ENCODE measurements around the gene CLEC2D.

The CLEC2D gene

DNA sequence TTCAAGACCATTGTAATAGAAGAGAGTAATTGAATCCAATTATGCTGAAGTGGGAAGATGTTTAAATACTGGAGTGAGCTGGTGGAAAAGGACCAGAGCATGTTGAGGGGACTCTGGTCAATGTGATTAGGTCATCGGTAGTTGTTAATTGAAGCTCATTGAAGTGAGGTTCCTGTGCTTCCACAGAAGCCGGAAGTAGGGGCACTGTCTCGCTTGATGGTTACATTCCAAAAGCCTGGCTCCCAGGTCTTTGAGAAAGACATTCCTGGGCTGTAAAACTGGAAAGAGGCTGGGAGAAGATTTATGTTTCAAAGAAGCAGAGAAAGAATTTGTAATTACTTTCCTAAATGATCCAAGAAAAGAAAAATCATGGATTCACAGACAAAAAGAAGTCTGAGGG lies 75.7 kb downstream of the CLEC2D start:
- Histone ChIP-seq H3K4me3 (ENCODE audit: low read depth, low read length, poor library complexity, severe bottlenecking) (no peak overlapping the region), H2AFZ (ENCODE audit: low read length) (no peak overlapping the region), H3K79me2 (ENCODE audit: insufficient read depth, low read length) (no peaks in the 10 kb centered on the region), H3F3A (ENCODE audit: insufficient read depth, low read length) (no peaks in the 10 kb centered on the region), H3K36me3 (ENCODE audit: insufficient read depth, low read length) (no peaks in the 10 kb centered on the region), H3K27me3 (ENCODE audit: insufficient read depth, low read length) (no peaks in the 10 kb centered on the region), H3K9me2 (ENCODE audit: low read depth, low read length) (no peaks in the 10 kb centered on the region), H3K4me1 (ENCODE audit: insufficient read depth, low read length, severe bottlenecking) (peaks cover 51% of the 10 kb centered on the region), H3K4me2 (ENCODE audit: low read length) (no peak overlapping the region), H3K9ac (ENCODE audit: low read length) (no peak overlapping the region), H4K20me1 (ENCODE audit: insufficient read depth, low read length) (no peaks in the 10 kb centered on the region), H3K9me3 (ENCODE audit: low read length) (no peaks in the 10 kb centered on the region), H3K27ac (ENCODE audit: low read depth, low read length, poor library complexity, severe bottlenecking) (no peak overlapping the region)
- TF ChIP-seq, protein P1, sequence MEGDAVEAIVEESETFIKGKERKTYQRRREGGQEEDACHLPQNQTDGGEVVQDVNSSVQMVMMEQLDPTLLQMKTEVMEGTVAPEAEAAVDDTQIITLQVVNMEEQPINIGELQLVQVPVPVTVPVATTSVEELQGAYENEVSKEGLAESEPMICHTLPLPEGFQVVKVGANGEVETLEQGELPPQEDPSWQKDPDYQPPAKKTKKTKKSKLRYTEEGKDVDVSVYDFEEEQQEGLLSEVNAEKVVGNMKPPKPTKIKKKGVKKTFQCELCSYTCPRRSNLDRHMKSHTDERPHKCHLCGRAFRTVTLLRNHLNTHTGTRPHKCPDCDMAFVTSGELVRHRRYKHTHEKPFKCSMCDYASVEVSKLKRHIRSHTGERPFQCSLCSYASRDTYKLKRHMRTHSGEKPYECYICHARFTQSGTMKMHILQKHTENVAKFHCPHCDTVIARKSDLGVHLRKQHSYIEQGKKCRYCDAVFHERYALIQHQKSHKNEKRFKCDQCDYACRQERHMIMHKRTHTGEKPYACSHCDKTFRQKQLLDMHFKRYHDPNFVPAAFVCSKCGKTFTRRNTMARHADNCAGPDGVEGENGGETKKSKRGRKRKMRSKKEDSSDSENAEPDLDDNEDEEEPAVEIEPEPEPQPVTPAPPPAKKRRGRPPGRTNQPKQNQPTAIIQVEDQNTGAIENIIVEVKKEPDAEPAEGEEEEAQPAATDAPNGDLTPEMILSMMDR (IDR thresholded peaks at IDR 0.05; ENCODE audit: low read length) = no peak
- TF ChIP-seq EZH2 (IDR thresholded peaks at IDR 0.05; ENCODE audit: borderline replicate concordance, low read length) = no peak
